Calu3 (cell line): ENCODE measurements around the gene DPP3. TPM values are rescaled to one million over a fixed set of nuclear protein-coding genes. Genes with fewer than 3 reads are reported as not detected.

ENCODE experiments used
- BruUV-seq: library from RNA; stranded (reverse); fragments of 400-500 nt; replicated peaks from 2 replicates; lab custom pipeline; 2021; lab: Mats Ljungman, UMichigan
- CTCF ChIA-PET: fragments of 300-600 bp; sonication (Branson Sonifier 250); formaldehyde crosslinking; loops from one replicate; lab custom pipeline; 2022; ENCODE audit warnings: antibody characterized with exemption; lab: Charles Lee
- DNase-seq: peaks from one replicate; pipeline ENCODE4 v3.0.0; 2022
- H3K27ac Mint-ChIP-seq: one replicate; pipeline ENCODE4 v1.8.0; 2022; ENCODE audit warnings: mixed read lengths; ENCODE audit not compliant: unreplicated experiment
- H3K27me3 Mint-ChIP-seq: one replicate; pipeline ENCODE4 v1.8.0; 2022; ENCODE audit warnings: mixed read lengths; ENCODE audit not compliant: unreplicated experiment
- H3K36me3 Mint-ChIP-seq: one replicate; pipeline ENCODE4 v1.8.0; 2022; ENCODE audit warnings: mild to moderate bottlenecking, moderate library complexity, mixed read lengths; ENCODE audit not compliant: insufficient read depth, unreplicated experiment
- H3K4me1 Mint-ChIP-seq: one replicate; pipeline ENCODE4 v1.8.0; 2022; ENCODE audit warnings: mild to moderate bottlenecking, low read depth, mixed read lengths; ENCODE audit not compliant: unreplicated experiment
- H3K4me3 Mint-ChIP-seq: one replicate; pipeline ENCODE4 v1.8.0; 2022; ENCODE audit warnings: mild to moderate bottlenecking, low read depth, moderate library complexity, mixed read lengths; ENCODE audit not compliant: unreplicated experiment
- H3K9me3 Mint-ChIP-seq: one replicate; pipeline ENCODE4 v1.8.0; 2022; ENCODE audit warnings: low read depth, mixed read lengths; ENCODE audit not compliant: unreplicated experiment
- CTCF ChIP-seq: fragments of 200-600 bp; IDR thresholded peaks from one replicate; pipeline ENCODE4 v1.8.0; 2022; ENCODE audit warnings: antibody characterized with exemption; ENCODE audit not compliant: unreplicated experiment
- intact Hi-C: fragments of 100-400 bp; cut with micrococcal nuclease; formaldehyde crosslinking; loops from one replicate; pipeline ENCODE4 v1.10.0; 2022; ENCODE audit not compliant: unreplicated experiment
- total RNA-seq: library from RNA; stranded (reverse); gene quantifications from 2 replicates; pipeline ENCODE4 v1.2.3, GENCODE V29; 2022

DPP3 gene
- total RNA-seq, 1 experiment from 2014 or later = 57.4 TPM

- Mint-ChIP-seq H3K27me3 (peaks cover 31% of the 10 kb centered on the region), H3K27ac (no peak within 1 kb of the TSS), H3K4me1 (peaks cover 6% of the 10 kb centered on the region), H3K4me3 (peak within 1 kb of the TSS; percentile 74), H3K36me3 (peaks cover 24% of the 10 kb centered on the region), H3K9me3 (no peaks in the 10 kb centered on the region)
- intact Hi-C loops = no loop called here
- CTCF ChIA-PET = interaction anchor here (0.9 to 2.1 kb wide), 2 partner anchors 128 to 133 kb away, joined by 3 to 7 read pairs; no protein-coding TSS in a partner anchor
- no TSS peak for BruUV-seq
- peak; percentile 95 for DNase-seq
- no peak for TF ChIP-seq CTCF
Observed at GRCh38 chr11:66545701-66546367, 65.6 kb downstream of the DPP3 start, which contains the start of gene ZDHHC24. Gene ZDHHC24, minus strand, starts transcription at chr11:66546048. Its CDS starts 45 bp downstream, at chr11:66546003.

GRCh38 chr11:66546368-66546965 lies 66.2 kb downstream of the DPP3 start, which contains the start of gene ACTN3:
Gene ACTN3, plus strand, starts transcription at chr11:66546903. Its CDS starts 35 bp downstream, at chr11:66546938.
- BruUV-seq = no TSS peak
- Mint-ChIP-seq H3K4me3 (peak within 1 kb of the TSS; percentile 74), H3K9me3 (no peaks in the 10 kb centered on the region), H3K4me1 (peaks cover 6% of the 10 kb centered on the region), H3K27me3 (peaks cover 31% of the 10 kb centered on the region), H3K27ac (no peak within 1 kb of the TSS), H3K36me3 (peaks cover 17% of the 10 kb centered on the region)
- CTCF ChIA-PET = interaction anchor here (0.9 to 2.1 kb wide), 2 partner anchors 128 to 132 kb away, joined by 3 to 7 read pairs; no protein-coding TSS in a partner anchor
- no peak for DNase-seq
- intact Hi-C loops = no loop called here
- no peak for TF ChIP-seq CTCF

- peaks cover 13% of the 10 kb centered on the region for H3K36me3 Mint-ChIP-seq
- H3K4me3 Mint-ChIP-seq = no peak overlapping the region
- H3K4me1 Mint-ChIP-seq = peaks cover 6% of the 10 kb centered on the region
- no peak overlapping the region for H3K27ac Mint-ChIP-seq
- H3K27me3 Mint-ChIP-seq = peaks cover 31% of the 10 kb centered on the region
- intact Hi-C loops = no loop called here
- BruUV-seq = no TSS peak
- no peak for TF ChIP-seq CTCF
- no peak for DNase-seq
- no peaks in the 10 kb centered on the region for H3K9me3 Mint-ChIP-seq
- CTCF ChIA-PET = interaction anchor here (2.1 kb wide), 1 partner anchor 131 kb away, joined by 7 read pairs; no protein-coding TSS in a partner anchor
Observed at GRCh38 chr11:66546966-66547661, 66.9 kb downstream of the DPP3 start.

GRCh38 chr11:66547662-66548009 lies 67.4 kb downstream of the DPP3 start:
- intact Hi-C loops = no loop called here
- peaks cover 6% of the 10 kb centered on the region for H3K4me1 Mint-ChIP-seq
- CTCF ChIA-PET = no interaction called here
- peaks cover 12% of the 10 kb centered on the region for H3K36me3 Mint-ChIP-seq
- no peak overlapping the region for H3K4me3 Mint-ChIP-seq
- no peak for DNase-seq
- H3K27ac Mint-ChIP-seq = no peak overlapping the region
- no peaks in the 10 kb centered on the region for H3K9me3 Mint-ChIP-seq
- BruUV-seq = no TSS peak
- no peak for TF ChIP-seq CTCF
- H3K27me3 Mint-ChIP-seq = peaks cover 31% of the 10 kb centered on the region
